PFSK-1 (cell line): ENCODE measurements around the gene CHP2.

ENCODE experiments used
- FOXP2 ChIP-seq: optimal IDR thresholded peaks from 2 replicates; pipeline ENCODE3; 2011; ENCODE audit warnings: borderline replicate concordance, control low read depth, inconsistent platforms; ENCODE audit not compliant: insufficient read depth; ENCODE audit errors: extremely low read length, extremely low read depth
- POLR2AphosphoS5 ChIP-seq: IDR thresholded peaks from 2 replicates; pipeline ENCODE4 v1.6.1; 2012; ENCODE audit warnings: low read depth, mild to moderate bottlenecking, control low read depth, low read length, moderate library complexity

GRCh38 chr16:23724785-23725131 lies 30.1 kb upstream of the CHP2 start:
- TF ChIP-seq POLR2AphosphoS5 (no peak), FOXP2 (no peak)
